Measurements from ENCODE around the gene CD33.
"Not testable (repeated sequence)": the region's sequence is repeated elsewhere in the genome, so short reads cannot be mapped to it uniquely, and the experiment has no call there.

CD33 gene

GRCh38 chr19:51210191-51210784 lies 14.6 kb upstream of the CD33 start:
- in situ Hi-C loops (cut with MboI; ENCODE audit: low sequenced_read_pairs): no loop called here

GRCh38 chr19:51210874-51211361 lies 14.0 kb upstream of the CD33 start:
- in situ Hi-C loops (cut with MboI; ENCODE audit: low sequenced_read_pairs): not testable (repeated sequence)

- in situ Hi-C loops (cut with MboI; ENCODE audit: low sequenced_read_pairs): no loop called here
These were observed 13.0 kb upstream of the CD33 start for GRCh38 chr19:51211833-51212232.

- in situ Hi-C loops (cut with MboI; ENCODE audit: low sequenced_read_pairs): no loop called here
These were observed 5.6 kb upstream of the CD33 start for GRCh38 chr19:51219307-51219706.

GRCh38 chr19:51219971-51220370 lies 4.9 kb upstream of the CD33 start:
- in situ Hi-C loops (cut with MboI; ENCODE audit: low sequenced_read_pairs): no loop called here

GRCh38 chr19:51220996-51221395 lies 3.9 kb upstream of the CD33 start:
- in situ Hi-C loops (cut with MboI; ENCODE audit: low sequenced_read_pairs): no loop called here

- in situ Hi-C loops (cut with MboI; ENCODE audit: low sequenced_read_pairs): no loop called here
These were observed 678 bp upstream of the CD33 start for GRCh38 chr19:51224163-51224641.

GRCh38 chr19:51226067-51226466 lies 1.2 kb downstream of the CD33 start:
- in situ Hi-C loops (cut with MboI; ENCODE audit: low sequenced_read_pairs): no loop called here

GRCh38 chr19:51227326-51227725 lies 2.4 kb downstream of the CD33 start:
- in situ Hi-C loops (cut with MboI; ENCODE audit: low sequenced_read_pairs): no loop called here

GRCh38 chr19:51227966-51228365 lies 3.1 kb downstream of the CD33 start:
- in situ Hi-C loops (cut with MboI; ENCODE audit: low sequenced_read_pairs): no loop called here

- in situ Hi-C loops (cut with MboI; ENCODE audit: low sequenced_read_pairs): no loop called here
These were observed 16.0 kb downstream of the CD33 start for GRCh38 chr19:51240866-51241265.

- in situ Hi-C loops (cut with MboI; ENCODE audit: low sequenced_read_pairs): no loop called here
These were observed 18.2 kb downstream of the CD33 start for GRCh38 chr19:51242881-51243630.

- in situ Hi-C loops (cut with MboI; ENCODE audit: low sequenced_read_pairs): no loop called here
These were observed 21.3 kb downstream of the CD33 start for GRCh38 chr19:51246164-51246552.

- in situ Hi-C loops (cut with MboI; ENCODE audit: low sequenced_read_pairs): no loop called here
These were observed 23.2 kb downstream of the CD33 start for GRCh38 chr19:51247972-51248590.

GRCh38 chr19:51250786-51251467 lies 26.0 kb downstream of the CD33 start, which contains the start of gene SIGLECL1:
Gene SIGLECL1 (plus strand): TSS chr19:51251080. CDS start chr19:51264073, 12,993 bp downstream.
- in situ Hi-C loops (cut with MboI; ENCODE audit: low sequenced_read_pairs): no loop called here

GRCh38 chr19:51251468-51251820 lies 26.6 kb downstream of the CD33 start:
- in situ Hi-C loops (cut with MboI; ENCODE audit: low sequenced_read_pairs): no loop called here

- in situ Hi-C loops (cut with MboI; ENCODE audit: low sequenced_read_pairs): no loop called here
These were observed 27.6 kb downstream of the CD33 start for GRCh38 chr19:51252306-51253079.

GRCh38 chr19:51253088-51253806 lies 28.4 kb downstream of the CD33 start:
- in situ Hi-C loops (cut with MboI; ENCODE audit: low sequenced_read_pairs): no loop called here

- in situ Hi-C loops (cut with MboI; ENCODE audit: low sequenced_read_pairs): loop anchor here (5.0 kb wide), 1 partner anchor 99 kb away; no protein-coding TSS in a partner anchor
These were observed 31.3 kb downstream of the CD33 start for GRCh38 chr19:51256155-51256625.

- in situ Hi-C loops (cut with MboI; ENCODE audit: low sequenced_read_pairs): loop anchor here (5.0 kb wide), 1 partner anchor 100 kb away; no protein-coding TSS in a partner anchor
These were observed 32.6 kb downstream of the CD33 start for GRCh38 chr19:51257471-51257870.
